Testis (tissue), 3 donors: Measurements from ENCODE around the gene FGFBP2. TPM values are rescaled to one million over a fixed set of nuclear protein-coding genes. Genes with fewer than 3 reads are reported as not detected.
A peak's percentile ranks its signal among the peaks of the same experiment; 100 is the strongest.

Experiments
- DNase-seq: peaks from one replicate; pipeline ENCODE4 v3.0.0-alpha.2; 2019
- H3K27ac ChIP-seq, 2 donors: fragments of 200-600 bp; sonication (generic); one replicate each; pipeline ENCODE4 v1.5.1; 2019
- H3K27me3 ChIP-seq: fragments of 200-600 bp; sonication (generic); one replicate; pipeline ENCODE4 v1.5.1; 2019
- H3K36me3 ChIP-seq: fragments of 200-600 bp; sonication (generic); one replicate; pipeline ENCODE4 v1.5.1; 2017; ENCODE audit warnings: low read depth; ENCODE audit errors: missing control alignments
- H3K4me1 ChIP-seq: fragments of 200-600 bp; sonication (generic); one replicate; pipeline ENCODE4 v1.5.1; 2019
- H3K4me3 ChIP-seq, 2 donors: fragments of 200-600 bp; sonication (generic); one replicate each; pipeline ENCODE4 v1.5.1; 2017 to 2019
- H3K9me3 ChIP-seq: fragments of 200-600 bp; sonication (generic); one replicate; pipeline ENCODE4 v1.5.1; 2017
- CTCF ChIP-seq, 3 experiments: fragments of 450-650 bp in 2 of 3; fragments of 200-600 bp in 1 of 3; sonication (generic) in 1 of 3; IDR thresholded peaks; one replicate each; pipeline ENCODE4 v1.5.1; 2016 to 2019; ENCODE audit warnings: antibody characterized with exemption in 3 of 3, mild to moderate bottlenecking in 2 of 3, moderate library complexity in 1 of 3
- POLR2A ChIP-seq: fragments of 450-650 bp; IDR thresholded peaks from one replicate; pipeline ENCODE4 v1.6.1; 2017; ENCODE audit warnings: antibody characterized with exemption, mild to moderate bottlenecking, moderate library complexity
- WGBS, 2 donors: methylation state at CpG; one replicate each; pipeline ENCODE4 v1.1.5; 2018; 5-methylcytosine and 5-hydroxymethylcytosine counted together
- intact Hi-C: fragments of 100-400 bp; cut with DNase I; formaldehyde crosslinking; loops from one replicate; pipeline ENCODE4 v1.15.1; 2023; ENCODE audit warnings: low total_unique reads
- polyA plus RNA-seq: library from polyadenylated mRNA; stranded (reverse); fragments of 350-450 nt; fragmentation: Illumina TruSeq; extraction: RNeasy Lipid Tissue Mini Kit (QIAGEN cat#74804); gene quantifications from one replicate; pipeline ENCODE4 v1.2.3, GENCODE V29; 2014; ENCODE audit warnings: low read depth, low replicate concordance; ENCODE audit not compliant: insufficient read depth
- total RNA-seq, 2 donors: library from RNA; depleted of rRNA; stranded (reverse); fragments of >200 nt; gene quantifications; one replicate each; pipeline ENCODE4 v1.2.3, GENCODE V29; 2016

Gene FGFBP2
- total and polyA plus RNA-seq, 3 donors from 2014 or later, result 19.4 to 139 (median 20.3) TPM

- Histone ChIP-seq H3K27me3 (no peaks in the 10 kb centered on the region), H3K4me3 (no peak overlapping the region), H3K4me1 (peaks cover 1% of the 10 kb centered on the region), H3K27ac (no peak overlapping the region), H3K36me3 (no peaks in the 10 kb centered on the region), H3K9me3 (no peaks in the 10 kb centered on the region)
- intact Hi-C loops, result no loop called here
- DNase-seq, result no peak
- WGBS, 2 donors, result 67% methylated on average over 6 of the region's 6 CpGs
- TF ChIP-seq CTCF (IDR thresholded peaks at IDR 0.05), result no peak
- TF ChIP-seq POLR2A, result no peak
Measured at GRCh38 chr4:16006771-16007446, 43.9 kb upstream of the FGFBP2 start.

- Histone ChIP-seq H3K9me3 (no peaks in the 10 kb centered on the region), H3K36me3 (no peaks in the 10 kb centered on the region), H3K27ac (no peak overlapping the region), H3K4me3 (no peak overlapping the region), H3K27me3 (no peaks in the 10 kb centered on the region), H3K4me1 (peaks cover 5% of the 10 kb centered on the region)
- WGBS, 2 donors, result 85 to 97% methylated on average over 5 of the region's 5 CpGs
- no peak for DNase-seq
- intact Hi-C loops, result no loop called here
- TF ChIP-seq CTCF (IDR thresholded peaks at IDR 0.05) (no peak), POLR2A (no peak)
Measured at GRCh38 chr4:16005676-16006075, 42.7 kb upstream of the FGFBP2 start.

GRCh38 chr4:16001484-16001858 is 38.5 kb upstream of the FGFBP2 start:
- H3K4me1 ChIP-seq, result peaks cover 5% of the 10 kb centered on the region
- intact Hi-C loops, result no loop called here
- no peak overlapping the region for H3K4me3 ChIP-seq
- 36 to 41% methylated on average over 4 of the region's 4 CpGs for WGBS, 2 donors
- H3K27me3 ChIP-seq, result no peaks in the 10 kb centered on the region
- TF ChIP-seq CTCF (IDR thresholded peaks at IDR 0.05), result peak; percentile 49 to 78 (median 72)
- TF ChIP-seq POLR2A, result no peak
- no peaks in the 10 kb centered on the region for H3K9me3 ChIP-seq
- no peak overlapping the region for H3K27ac ChIP-seq
- H3K36me3 ChIP-seq, result no peaks in the 10 kb centered on the region
- peak; percentile 87 for DNase-seq

- no peaks in the 10 kb centered on the region for H3K27me3 ChIP-seq
- H3K36me3 ChIP-seq, result no peaks in the 10 kb centered on the region
- no peak for DNase-seq
- H3K27ac ChIP-seq, result no peak overlapping the region
- H3K9me3 ChIP-seq, result no peaks in the 10 kb centered on the region
- intact Hi-C loops, result no loop called here
- peaks cover 5% of the 10 kb centered on the region for H3K4me1 ChIP-seq
- H3K4me3 ChIP-seq, result no peak overlapping the region
- 73 to 74% methylated on average over 11 to 12 of the region's 12 CpGs for WGBS, 2 donors
- TF ChIP-seq POLR2A (no peak), CTCF (IDR thresholded peaks at IDR 0.05) (no peak)
Measured at GRCh38 chr4:16000708-16001483, 37.9 kb upstream of the FGFBP2 start.
